ENCODE data around the gene LCLAT1.
"Not testable (repeated sequence)": the region's sequence is repeated elsewhere in the genome, so short reads cannot be mapped to it uniquely, and the experiment has no call there.

Gene LCLAT1

DNA sequence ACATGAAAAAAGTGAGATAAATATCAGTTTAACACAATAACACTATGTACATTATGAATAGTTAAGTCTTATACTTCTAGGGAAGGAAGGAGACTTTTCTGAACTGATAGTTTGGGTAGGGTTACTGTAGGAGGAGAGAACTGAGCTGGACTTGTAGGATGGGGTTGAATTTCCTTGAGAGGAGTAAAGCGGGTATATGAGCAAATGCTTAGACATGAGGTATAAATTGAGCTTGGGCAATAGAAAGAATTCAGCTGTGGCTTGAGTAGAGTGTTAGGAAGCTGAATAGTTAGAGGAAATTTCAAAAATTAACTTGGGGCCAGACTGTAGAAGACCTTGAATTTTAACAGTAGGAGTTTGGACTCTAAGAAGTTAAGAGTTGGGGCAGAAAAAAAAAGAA is 45.1 kb downstream of the LCLAT1 start:
- DNase-seq, result no peak

DNA sequence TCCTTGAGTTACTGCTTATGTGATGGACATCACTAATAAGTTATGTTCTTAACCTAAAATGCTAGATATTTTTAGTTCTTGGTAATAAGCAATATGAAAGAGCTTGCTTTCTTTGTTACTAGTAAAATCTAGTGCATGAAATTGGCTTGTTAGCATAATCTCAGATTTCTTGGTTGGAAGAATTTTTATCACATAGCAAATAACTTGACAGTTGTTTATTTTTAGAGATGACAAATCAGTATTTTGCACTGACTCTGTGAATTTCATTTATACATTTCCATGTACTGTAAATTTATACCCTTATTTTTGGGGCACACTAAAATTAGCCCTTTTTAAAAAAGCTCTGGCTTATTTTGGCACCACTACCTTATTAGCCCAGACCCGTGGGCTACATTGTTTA is 45.6 kb downstream of the LCLAT1 start:
- DNase-seq, result no peak

DNA sequence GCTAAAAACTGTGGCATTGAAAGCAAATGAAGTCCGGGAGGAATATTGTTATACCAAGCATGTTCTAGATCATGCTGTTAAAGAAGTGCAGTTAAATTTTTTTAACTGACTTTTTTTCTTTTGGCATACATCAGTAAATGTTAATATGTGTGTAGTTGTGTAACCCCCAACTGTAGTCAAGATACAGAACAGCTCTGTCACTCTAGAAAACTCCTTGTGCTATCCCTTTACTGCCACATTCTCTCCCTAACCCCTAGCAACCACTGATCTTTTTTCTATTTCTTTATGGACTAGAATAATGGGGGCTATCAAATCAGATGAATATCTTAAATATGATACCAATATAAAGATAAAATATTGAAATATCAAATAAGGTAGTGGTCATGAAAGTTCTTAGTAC is 46.4 kb downstream of the LCLAT1 start:
- no peak for DNase-seq

GRCh38 chr2:30495896-30496295 is 48.9 kb downstream of the LCLAT1 start:
- DNase-seq, result not testable (repeated sequence)

DNA sequence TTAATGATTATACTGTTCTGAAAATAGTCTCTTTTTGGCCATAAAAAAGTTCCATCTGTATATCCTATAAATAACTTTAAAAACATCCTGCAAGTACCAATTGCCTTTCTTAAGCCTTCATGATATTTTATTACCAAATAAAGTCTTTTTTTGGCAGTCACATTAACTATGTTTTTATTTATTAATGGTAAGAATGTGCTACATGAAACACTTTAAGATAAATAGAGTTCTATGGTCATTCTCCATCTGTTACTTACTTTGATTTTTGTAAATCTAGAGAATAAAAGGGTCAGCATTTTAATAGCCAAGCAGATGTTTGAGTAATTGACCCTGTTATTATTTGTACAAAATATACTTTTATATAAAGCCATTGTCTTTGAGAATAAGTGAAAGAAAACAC is 52.6 kb downstream of the LCLAT1 start:
- no peak for DNase-seq

GRCh38 chr2:30500699-30501098 is 53.7 kb downstream of the LCLAT1 start:
- no peak for DNase-seq

- no peak for DNase-seq
Measured at GRCh38 chr2:30502310-30502709, 55.3 kb downstream of the LCLAT1 start.

- no peak for DNase-seq
Measured at GRCh38 chr2:30503007-30503694, 56.1 kb downstream of the LCLAT1 start.

DNA sequence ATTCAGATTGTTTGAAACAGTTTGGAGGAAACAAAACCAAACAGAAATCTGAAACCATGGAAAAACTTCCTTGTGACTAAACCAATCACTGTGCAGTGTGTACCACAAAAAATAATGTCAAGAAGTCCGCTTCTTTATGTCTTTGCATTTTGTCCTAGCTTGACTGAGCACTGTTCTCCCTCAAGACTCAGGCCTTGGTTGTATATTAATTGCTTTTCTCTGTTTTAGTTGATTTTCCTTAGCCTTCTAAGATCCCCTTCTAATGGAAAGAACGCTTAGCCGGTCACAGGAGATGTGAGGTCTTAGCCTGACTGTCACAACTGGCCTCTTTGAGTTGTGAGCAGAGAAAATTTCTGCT is 56.6 kb downstream of the LCLAT1 start:
- no peak for DNase-seq

DNA sequence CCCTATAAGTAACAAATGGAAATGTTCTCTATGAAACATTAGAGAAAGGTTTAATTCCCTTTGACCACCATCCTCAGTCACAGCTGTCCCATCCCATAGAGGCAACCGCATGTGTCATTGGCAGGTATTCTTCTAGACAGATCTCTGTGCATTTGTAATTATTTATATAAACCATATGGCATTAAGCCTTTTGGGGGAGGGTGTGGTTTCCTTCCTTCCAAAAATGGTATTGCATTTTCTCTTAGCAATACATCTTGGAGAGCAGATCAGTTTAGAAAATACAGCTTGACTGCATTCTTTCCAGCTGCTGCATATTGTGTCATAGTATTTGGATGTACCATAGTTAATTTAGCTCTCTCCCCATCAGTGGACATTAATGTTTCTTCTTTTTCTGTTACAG is 57.7 kb downstream of the LCLAT1 start:
- DNase-seq, result no peak

- DNase-seq, result no peak
Measured at GRCh38 chr2:30505500-30506180, 58.6 kb downstream of the LCLAT1 start.

DNA sequence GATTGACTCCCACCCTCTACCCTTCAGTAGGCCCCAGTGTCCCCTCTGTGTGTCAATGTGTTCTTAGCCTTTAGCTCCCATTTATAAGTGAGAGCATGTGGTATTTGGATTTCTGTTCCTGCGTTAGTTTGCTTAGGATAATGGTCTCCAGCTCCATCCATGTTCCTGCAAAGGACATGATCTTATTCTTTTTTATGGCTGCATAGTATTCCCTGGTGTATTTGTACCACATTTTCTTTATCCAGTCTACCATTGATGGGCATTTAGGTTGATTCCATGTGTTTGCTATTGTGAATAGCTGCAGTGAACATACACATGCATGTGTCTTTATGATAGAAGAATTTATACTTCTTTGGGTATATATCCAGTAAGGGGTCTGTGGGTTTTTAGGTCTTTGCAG is 60.4 kb downstream of the LCLAT1 start:
- not testable (repeated sequence) for DNase-seq

DNA sequence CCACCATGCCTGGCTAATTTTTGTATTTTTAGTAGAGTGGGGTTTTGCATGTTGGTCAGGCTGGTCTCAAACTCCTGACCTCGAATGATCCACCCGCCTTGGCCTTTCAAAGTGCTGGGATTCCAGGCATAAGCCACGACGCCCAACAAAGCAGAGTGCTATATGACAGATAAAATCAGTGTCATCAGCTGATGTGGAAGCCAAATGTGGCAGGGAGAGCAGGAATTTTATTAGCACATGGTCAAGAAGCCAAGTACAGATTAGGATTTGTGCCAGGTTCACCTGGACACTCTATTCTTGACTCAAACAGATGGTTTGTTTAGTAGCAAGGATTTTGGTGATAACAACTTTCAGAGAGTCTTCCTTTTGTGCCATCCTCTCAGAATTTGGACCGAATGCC is 62.7 kb downstream of the LCLAT1 start:
- DNase-seq, result no peak

- no peak for DNase-seq
Measured at GRCh38 chr2:30510409-30510808, 63.4 kb downstream of the LCLAT1 start.

DNA sequence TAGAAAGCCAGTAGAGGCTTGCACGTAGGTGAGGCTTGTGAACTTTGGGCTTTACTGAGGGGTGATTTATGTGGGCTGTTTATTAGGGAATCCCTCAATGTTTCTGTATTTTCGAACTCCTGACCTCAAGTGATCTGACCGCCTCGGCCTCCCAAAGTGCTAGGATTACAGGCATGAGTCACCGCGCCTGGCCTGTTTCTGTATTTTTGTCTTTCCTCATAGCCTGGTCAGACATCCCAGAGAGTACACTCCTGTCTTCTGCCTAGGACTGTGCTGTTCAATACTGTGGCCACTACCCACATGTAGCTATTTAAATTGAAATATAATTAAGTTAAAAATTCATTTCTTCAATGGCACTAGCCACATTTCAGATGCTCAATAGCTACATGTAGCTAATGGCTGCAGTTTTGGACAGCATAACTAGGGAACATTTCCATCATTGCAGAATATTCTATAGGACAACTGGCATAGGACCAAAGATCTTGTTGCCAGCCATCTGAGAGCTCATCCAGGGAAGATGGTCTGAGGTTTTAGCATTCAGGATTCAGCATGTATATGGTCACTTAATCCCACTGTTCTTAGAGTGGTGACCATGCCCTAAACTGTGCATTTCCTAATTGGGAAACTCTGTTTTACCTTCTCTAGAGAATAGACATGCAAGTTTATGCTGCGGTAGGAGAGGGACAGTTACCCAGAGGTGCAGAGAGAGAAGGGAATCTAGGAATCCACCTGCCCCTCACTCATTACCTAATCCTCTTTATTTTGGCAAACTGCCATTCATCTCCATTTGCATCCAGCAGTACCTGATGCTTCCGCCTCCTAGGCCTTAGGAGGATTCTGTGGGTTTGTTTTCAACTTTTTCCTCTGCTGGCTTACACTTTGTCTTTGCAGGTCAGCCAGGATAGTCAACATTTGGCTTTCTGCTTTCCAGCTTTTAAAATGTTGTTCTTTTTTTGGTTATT is 64.4 kb downstream of the LCLAT1 start:
- DNase-seq, result no peak

DNA sequence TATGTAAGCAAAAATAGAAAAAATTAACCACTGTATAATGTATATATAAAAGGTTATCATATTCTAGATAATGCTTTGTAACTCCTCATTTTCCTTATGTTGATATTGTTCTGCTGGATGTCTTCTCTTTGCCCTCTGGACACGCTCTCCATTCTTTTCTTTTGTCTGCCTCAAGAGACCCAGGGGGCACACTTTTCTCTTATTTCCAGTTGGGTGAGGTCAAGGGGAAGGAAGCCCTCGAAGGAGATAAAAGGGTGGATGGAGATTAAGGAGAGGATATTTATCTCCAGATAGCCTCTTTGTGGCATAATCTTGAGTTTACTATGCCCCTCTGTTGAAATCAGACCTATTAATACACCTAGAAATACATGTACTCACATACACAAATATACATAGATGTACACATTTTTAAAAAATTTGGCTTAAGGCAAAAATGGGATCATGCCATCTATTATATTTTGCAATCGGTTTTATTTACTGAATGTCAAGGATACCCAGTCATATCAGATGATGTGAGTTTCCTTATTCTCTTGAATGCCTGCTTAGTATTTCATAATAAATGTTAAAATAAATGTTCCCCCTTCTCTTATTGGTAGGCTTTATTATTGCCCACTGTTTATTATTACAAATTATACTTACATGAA is 65.3 kb downstream of the LCLAT1 start:
- no peak for DNase-seq

- not testable (repeated sequence) for DNase-seq
Measured at GRCh38 chr2:30513649-30514048, 66.6 kb downstream of the LCLAT1 start.

DNA sequence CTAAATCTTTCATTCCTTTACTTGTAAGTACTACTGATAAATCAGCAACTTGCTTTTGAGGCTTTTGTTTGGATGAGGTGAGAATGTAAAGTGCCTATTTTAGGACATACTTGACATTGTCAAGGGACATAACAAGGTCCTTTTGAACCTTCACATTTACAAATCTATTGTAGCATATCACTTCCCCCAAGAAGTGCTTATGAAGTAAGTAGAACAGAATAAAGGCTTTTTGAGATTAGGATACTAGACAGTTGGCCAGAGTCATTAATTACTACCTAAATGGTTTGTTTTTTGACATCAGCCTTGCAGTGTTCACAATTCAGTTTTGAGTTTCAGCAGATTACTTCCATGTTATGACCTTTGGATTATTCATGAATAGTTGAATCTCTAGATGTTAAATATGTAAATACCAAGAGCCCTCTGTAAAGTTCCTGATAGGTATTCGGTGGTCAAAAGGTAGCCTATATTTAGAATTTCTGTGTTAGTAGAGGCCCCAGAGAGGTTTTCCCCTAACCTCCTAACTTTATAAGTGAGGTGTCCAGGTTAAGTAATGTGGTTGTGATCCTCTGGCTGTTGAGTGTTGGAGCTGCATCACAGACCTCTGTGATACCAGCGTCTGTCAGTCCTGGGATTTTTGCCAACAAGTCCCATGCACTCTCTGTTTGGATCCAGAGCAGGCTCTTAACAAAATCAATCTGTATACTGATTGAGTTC is 67.2 kb downstream of the LCLAT1 start:
- DNase-seq, result no peak

- DNase-seq, result no peak
Measured at GRCh38 chr2:30514848-30515435, 67.9 kb downstream of the LCLAT1 start.

GRCh38 chr2:30516166-30516565 is 69.1 kb downstream of the LCLAT1 start:
- DNase-seq, result no peak

GRCh38 chr2:30519796-30520195 is 72.8 kb downstream of the LCLAT1 start:
- no peak for DNase-seq

GRCh38 chr2:30522421-30522820 is 75.4 kb downstream of the LCLAT1 start:
- no peak for DNase-seq
